ENCODE measurements around the gene SLC9A9.
"Not testable (repeated sequence)": the region's sequence is repeated elsewhere in the genome, so short reads cannot be mapped to it uniquely, and the experiment has no call there.

GRCh38 chr3:143695333-143695732 lies 152.9 kb downstream of the SLC9A9 start:
- not testable (repeated sequence) for TF ChIP-seq POLR2A (IDR thresholded peaks at IDR 0.05; ENCODE audit: low read length); GATA1 (IDR thresholded peaks at IDR 0.05; ENCODE audit: low read depth, low read length)
